ENCODE results near the gene ACSS1. TPM values are rescaled to one million over a fixed set of nuclear protein-coding genes. Genes with fewer than 3 reads are reported as not detected.

The ACSS1 gene
- total RNA-seq, 1 donor from 2014 or later, result 1.8 TPM

DNA sequence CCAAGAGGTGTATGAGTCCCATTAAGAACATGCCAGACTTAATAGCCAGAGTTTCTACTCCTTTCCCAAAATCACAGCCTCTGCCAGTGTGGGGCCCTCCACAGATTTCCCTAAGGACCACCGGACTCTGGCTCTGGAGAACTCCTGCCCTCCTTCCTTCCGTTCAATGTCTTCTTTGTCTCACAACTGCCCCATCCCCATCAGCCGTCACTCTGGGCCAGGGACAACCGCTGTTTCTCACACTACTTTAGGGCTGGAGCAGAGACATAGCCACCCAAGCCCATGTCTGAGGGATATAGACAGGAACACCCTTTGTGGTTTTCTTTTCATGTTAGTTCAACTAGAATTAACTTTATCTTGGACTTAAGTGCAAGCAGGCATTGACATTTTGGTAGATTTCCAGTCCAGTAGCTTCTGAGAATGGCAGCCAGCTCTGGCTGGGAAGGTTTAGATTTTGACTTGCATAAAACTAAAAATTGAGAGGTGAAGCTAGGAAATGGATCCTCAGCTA lies 6.7 kb upstream of the ACSS1 start:
- no peak for FAIRE-seq
- Histone ChIP-seq H3K36me3 (ENCODE audit: control insufficient read depth, insufficient read depth, low read length) (no peaks in the 10 kb centered on the region), H3K27me3 (ENCODE audit: control insufficient read depth, insufficient read depth, low read length) (peaks cover 12% of the 10 kb centered on the region), H3K4me3 (ENCODE audit: low read depth, low read length) (no peak overlapping the region)
- TF ChIP-seq, protein P1, sequence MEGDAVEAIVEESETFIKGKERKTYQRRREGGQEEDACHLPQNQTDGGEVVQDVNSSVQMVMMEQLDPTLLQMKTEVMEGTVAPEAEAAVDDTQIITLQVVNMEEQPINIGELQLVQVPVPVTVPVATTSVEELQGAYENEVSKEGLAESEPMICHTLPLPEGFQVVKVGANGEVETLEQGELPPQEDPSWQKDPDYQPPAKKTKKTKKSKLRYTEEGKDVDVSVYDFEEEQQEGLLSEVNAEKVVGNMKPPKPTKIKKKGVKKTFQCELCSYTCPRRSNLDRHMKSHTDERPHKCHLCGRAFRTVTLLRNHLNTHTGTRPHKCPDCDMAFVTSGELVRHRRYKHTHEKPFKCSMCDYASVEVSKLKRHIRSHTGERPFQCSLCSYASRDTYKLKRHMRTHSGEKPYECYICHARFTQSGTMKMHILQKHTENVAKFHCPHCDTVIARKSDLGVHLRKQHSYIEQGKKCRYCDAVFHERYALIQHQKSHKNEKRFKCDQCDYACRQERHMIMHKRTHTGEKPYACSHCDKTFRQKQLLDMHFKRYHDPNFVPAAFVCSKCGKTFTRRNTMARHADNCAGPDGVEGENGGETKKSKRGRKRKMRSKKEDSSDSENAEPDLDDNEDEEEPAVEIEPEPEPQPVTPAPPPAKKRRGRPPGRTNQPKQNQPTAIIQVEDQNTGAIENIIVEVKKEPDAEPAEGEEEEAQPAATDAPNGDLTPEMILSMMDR (IDR thresholded peaks at IDR 0.05; ENCODE audit: insufficient read depth, low read length, severe bottlenecking), result no peak
- DNase-seq (ENCODE audit: low read depth), result no peak

DNA sequence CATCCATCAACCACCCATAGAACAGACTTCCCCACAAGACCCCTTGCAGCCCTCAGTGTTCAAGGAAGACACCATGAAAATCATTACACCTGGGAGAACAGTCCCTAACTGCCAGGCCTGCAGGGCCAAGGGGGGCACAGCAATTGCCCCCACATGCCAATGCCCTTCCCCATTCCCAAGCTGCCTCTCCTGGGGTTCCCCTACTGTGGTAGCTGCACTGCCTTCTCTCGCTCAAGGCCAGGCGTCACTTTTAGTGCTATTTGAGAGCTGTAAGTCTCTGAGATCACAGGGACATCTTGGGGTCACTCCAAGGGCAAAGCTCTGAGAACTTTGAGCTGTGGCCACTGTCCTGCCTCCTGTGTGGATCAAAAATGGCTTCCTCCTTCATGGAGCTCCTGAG lies 6.0 kb upstream of the ACSS1 start:
- peaks cover 11% of the 10 kb centered on the region for H3K27me3 ChIP-seq (ENCODE audit: control insufficient read depth, insufficient read depth, low read length)
- H3K36me3 ChIP-seq (ENCODE audit: control insufficient read depth, insufficient read depth, low read length), result no peaks in the 10 kb centered on the region
- FAIRE-seq (no peak), DNase-seq (ENCODE audit: low read depth) (no peak)
- TF ChIP-seq, protein P1 (IDR thresholded peaks at IDR 0.05; ENCODE audit: insufficient read depth, low read length, severe bottlenecking), result no peak
- H3K4me3 ChIP-seq (ENCODE audit: low read depth, low read length), result no peak overlapping the region

DNA sequence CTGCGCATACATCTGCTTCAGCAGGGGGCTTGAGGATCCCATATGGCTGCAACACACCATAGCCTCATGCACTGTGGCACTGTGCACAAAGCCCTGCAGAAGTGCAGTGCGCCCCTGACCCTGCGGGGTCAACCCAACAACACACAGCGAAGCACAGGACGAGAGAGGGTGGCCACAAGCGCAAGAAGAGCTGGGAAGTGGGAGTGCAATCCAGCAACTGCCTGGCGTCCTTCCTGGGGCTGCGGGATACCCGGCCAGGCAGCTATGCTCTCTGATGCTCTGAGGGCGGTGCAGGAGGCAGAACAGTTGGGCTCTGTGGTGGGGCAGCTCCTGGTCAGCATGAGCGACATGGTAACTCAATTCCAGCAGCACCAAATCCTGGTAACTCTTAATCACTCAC lies 5.6 kb upstream of the ACSS1 start:
- Histone ChIP-seq H3K36me3 (ENCODE audit: control insufficient read depth, insufficient read depth, low read length) (no peaks in the 10 kb centered on the region), H3K4me3 (ENCODE audit: low read depth, low read length) (no peak overlapping the region), H3K27me3 (ENCODE audit: control insufficient read depth, insufficient read depth, low read length) (peaks cover 11% of the 10 kb centered on the region)
- FAIRE-seq (no peak), DNase-seq (ENCODE audit: low read depth) (no peak)
- TF ChIP-seq, protein P1 (IDR thresholded peaks at IDR 0.05; ENCODE audit: insufficient read depth, low read length, severe bottlenecking), result no peak

DNA sequence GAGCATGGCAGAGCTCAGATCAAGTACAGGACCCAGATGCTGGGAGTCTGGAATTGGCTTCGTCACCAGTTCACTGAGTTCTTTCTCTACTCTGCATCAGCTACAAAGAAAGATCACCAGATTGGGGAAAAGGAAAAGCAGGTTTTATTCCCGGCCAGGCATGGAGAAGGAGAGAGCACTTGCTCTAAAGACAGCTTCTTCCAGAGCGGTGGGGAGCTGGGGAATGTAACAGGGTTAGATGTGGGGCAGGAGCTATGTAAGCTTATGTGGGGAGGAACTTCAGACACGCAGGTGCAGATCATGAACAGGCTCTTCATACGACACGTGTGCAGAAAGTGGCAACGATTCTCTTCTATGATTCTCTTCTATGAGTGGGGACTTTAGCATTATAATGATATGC lies 4.9 kb upstream of the ACSS1 start:
- FAIRE-seq (no peak), DNase-seq (ENCODE audit: low read depth) (no peak)
- TF ChIP-seq, protein P1 (IDR thresholded peaks at IDR 0.05; ENCODE audit: insufficient read depth, low read length, severe bottlenecking), result no peak
- H3K4me3 ChIP-seq (ENCODE audit: low read depth, low read length), result no peak overlapping the region
- peaks cover 11% of the 10 kb centered on the region for H3K27me3 ChIP-seq (ENCODE audit: control insufficient read depth, insufficient read depth, low read length)
- no peaks in the 10 kb centered on the region for H3K36me3 ChIP-seq (ENCODE audit: control insufficient read depth, insufficient read depth, low read length)

DNA sequence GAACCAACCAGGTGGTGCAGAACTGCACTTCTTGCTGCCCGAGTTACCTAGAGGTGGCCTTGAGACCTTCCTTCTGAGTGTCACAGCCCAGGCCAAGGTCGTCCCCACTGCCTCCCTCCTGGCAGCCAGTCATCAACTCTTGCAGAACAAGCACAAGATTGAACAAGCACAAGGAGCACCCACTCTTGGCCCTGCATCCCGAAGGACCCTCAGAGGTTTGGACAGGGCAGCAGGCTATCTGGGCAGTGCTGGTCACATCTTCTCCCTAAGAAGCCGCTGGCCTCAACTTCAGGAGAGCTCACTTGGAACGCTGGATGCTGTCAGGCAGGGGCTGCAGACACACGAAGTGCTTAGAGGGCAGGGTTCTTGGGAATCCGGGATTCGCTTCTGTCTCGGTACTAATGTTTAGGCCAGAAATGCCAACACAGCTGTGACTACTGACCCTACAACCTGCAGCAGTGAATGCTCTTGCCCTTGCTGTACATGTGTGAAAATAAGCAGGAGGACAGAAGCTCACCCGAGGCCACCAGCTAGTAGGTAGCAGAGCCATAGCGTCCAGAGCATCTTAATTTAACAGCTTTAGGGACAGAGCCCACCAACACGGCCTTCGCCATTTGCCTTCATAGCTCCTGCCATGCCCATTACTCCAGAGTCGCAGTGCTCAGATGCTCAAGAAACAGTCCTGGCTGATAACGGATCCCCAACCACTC lies 4.0 kb upstream of the ACSS1 start:
- FAIRE-seq, result no peak
- DNase-seq (ENCODE audit: low read depth), result no peak
- Histone ChIP-seq H3K36me3 (ENCODE audit: control insufficient read depth, insufficient read depth, low read length) (no peaks in the 10 kb centered on the region), H3K4me3 (ENCODE audit: low read depth, low read length) (no peak overlapping the region), H3K27me3 (ENCODE audit: control insufficient read depth, insufficient read depth, low read length) (peaks cover 11% of the 10 kb centered on the region)
- TF ChIP-seq, protein P1 (IDR thresholded peaks at IDR 0.05; ENCODE audit: insufficient read depth, low read length, severe bottlenecking), result no peak

Measured in bronchial epithelial cell (primary cell).